Sigmoid colon (tissue), 4 donors: Measurements from ENCODE around the gene TSPEAR.

ENCODE experiments used
- CTCF ChIP-seq, 4 experiments: fragments of 450-650 bp in 3 of 4; fragments of 200-600 bp in 1 of 4; IDR thresholded peaks; one replicate each; pipeline ENCODE4 v1.5.1; 2016 to 2019; ENCODE audit warnings: antibody characterized with exemption in 4 of 4, mild to moderate bottlenecking in 3 of 4, moderate library complexity in 2 of 4
- POLR2AphosphoS5 ChIP-seq, 4 donors: sonication (generic); formaldehyde crosslinking; IDR thresholded peaks; one replicate each; pipeline ENCODE4 v1.6.1; 2017; ENCODE audit warnings: antibody characterized with exemption in 4 of 4

- no peak for TF ChIP-seq CTCF (IDR thresholded peaks at IDR 0.05)
- no peak for TF ChIP-seq POLR2AphosphoS5 (IDR thresholded peaks at IDR 0.05)
These were observed 60.2 kb downstream of the TSPEAR start for GRCh38 chr21:44650973-44651675.
